Measurements from ENCODE around the gene ASTN2. TPM values are rescaled to one million over a fixed set of nuclear protein-coding genes. Genes with fewer than 3 reads are reported as not detected.

The ASTN2 gene
- total and polyA plus RNA-seq, 7 donors: 0.60 to 7.5 (median 2.2) TPM

GRCh38 chr9:117445631-117446030 is 30.8 kb upstream of the ASTN2 start:
- no peaks in the 10 kb centered on the region for H3K9me3 ChIP-seq
- WGBS, 2 donors: 91 to 95% methylated on average over 5 of the region's 5 CpGs
- no peak for DNase-seq
- intact Hi-C loops (cut with DNase I): no loop called here
- no peaks in the 10 kb centered on the region for H3K36me3 ChIP-seq
- H3K27me3 ChIP-seq: peaks cover 0 to 4% (median 0%) of the 10 kb centered on the region in 3 donors
- no peak overlapping the region for H3K27ac ChIP-seq
- TF ChIP-seq CTCF (IDR thresholded peaks at IDR 0.05) (no peak), POLR2A (IDR thresholded peaks at IDR 0.05) (no peak), POLR2AphosphoS5 (IDR thresholded peaks at IDR 0.05) (no peak), EP300 (IDR thresholded peaks at IDR 0.05) (no peak)
- H3K4me1 ChIP-seq: no peaks in the 10 kb centered on the region
- no peak overlapping the region for H3K4me3 ChIP-seq

- DNase-seq: no peak
- intact Hi-C loops (cut with DNase I): no loop called here
- Histone ChIP-seq H3K4me1 (no peaks in the 10 kb centered on the region), H3K36me3 (no peaks in the 10 kb centered on the region), H3K27me3 (peaks cover 0 to 4% (median 0%) of the 10 kb centered on the region in 3 donors), H3K27ac (no peak overlapping the region), H3K9me3 (no peaks in the 10 kb centered on the region), H3K4me3 (no peak overlapping the region)
- TF ChIP-seq POLR2A (IDR thresholded peaks at IDR 0.05) (no peak), EP300 (IDR thresholded peaks at IDR 0.05) (no peak), POLR2AphosphoS5 (IDR thresholded peaks at IDR 0.05) (no peak), CTCF (IDR thresholded peaks at IDR 0.05) (no peak)
- WGBS, 2 donors: 59 to 67% methylated on average over 4 of the region's 4 CpGs
Observed at GRCh38 chr9:117444501-117444900, 29.6 kb upstream of the ASTN2 start.

- 32 to 43% methylated on average over 6 of the region's 6 CpGs for WGBS, 2 donors
- Histone ChIP-seq H3K36me3 (no peaks in the 10 kb centered on the region), H3K9me3 (no peaks in the 10 kb centered on the region), H3K27ac (no peak overlapping the region), H3K4me3 (no peak overlapping the region), H3K27me3 (no peaks in the 10 kb centered on the region), H3K4me1 (no peaks in the 10 kb centered on the region)
- intact Hi-C loops (cut with DNase I): no loop called here
- no peak for DNase-seq
- no peak for TF ChIP-seq EP300 (IDR thresholded peaks at IDR 0.05)
- TF ChIP-seq CTCF (IDR thresholded peaks at IDR 0.05): no peak
- TF ChIP-seq POLR2AphosphoS5 (IDR thresholded peaks at IDR 0.05): no peak
- no peak for TF ChIP-seq POLR2A (IDR thresholded peaks at IDR 0.05)
Observed at GRCh38 chr9:117437283-117437682, 22.4 kb upstream of the ASTN2 start.

DNA sequence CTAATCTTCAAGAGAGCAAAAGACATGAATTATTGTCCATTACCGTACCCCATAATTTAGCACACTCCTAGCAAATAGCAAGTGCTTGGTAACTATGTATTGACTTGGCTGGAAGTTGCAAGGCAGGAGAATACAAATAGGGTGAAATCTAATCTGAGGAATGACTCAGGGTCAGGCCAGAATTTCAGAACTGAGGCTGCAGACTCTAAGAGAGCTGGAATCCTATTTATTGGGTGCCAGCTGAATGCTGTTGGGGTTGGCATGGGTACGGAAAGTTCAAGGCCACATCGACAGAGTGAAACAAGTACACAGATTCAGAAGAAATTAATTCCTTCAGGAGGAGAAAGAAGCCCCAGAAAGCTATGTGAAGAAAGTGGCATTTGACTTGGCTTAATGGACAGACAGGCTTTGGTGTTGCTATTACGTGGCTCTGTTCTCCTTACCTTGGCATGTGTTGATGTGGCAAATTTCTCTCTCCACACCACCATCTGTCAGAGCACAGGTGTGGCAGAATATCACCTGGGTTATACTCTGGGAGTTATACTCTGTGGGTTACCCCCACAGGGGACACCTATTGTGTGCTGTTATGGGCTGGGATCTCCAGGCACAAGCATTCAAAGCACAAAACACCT is 20.9 kb upstream of the ASTN2 start:
- Histone ChIP-seq H3K4me1 (no peaks in the 10 kb centered on the region), H3K9me3 (no peaks in the 10 kb centered on the region), H3K27me3 (no peaks in the 10 kb centered on the region), H3K4me3 (no peak overlapping the region), H3K36me3 (no peaks in the 10 kb centered on the region), H3K27ac (peak overlapping the region in 1 of 4 donors; percentile 14)
- intact Hi-C loops (cut with DNase I): no loop called here
- WGBS, 2 donors: 86 to 87% methylated on average over 4 of the region's 4 CpGs
- DNase-seq: no peak
- TF ChIP-seq CTCF (IDR thresholded peaks at IDR 0.05): no peak
- TF ChIP-seq EP300 (IDR thresholded peaks at IDR 0.05): no peak
- TF ChIP-seq POLR2A (IDR thresholded peaks at IDR 0.05): no peak
- no peak for TF ChIP-seq POLR2AphosphoS5 (IDR thresholded peaks at IDR 0.05)

GRCh38 chr9:117434566-117434965 is 19.7 kb upstream of the ASTN2 start:
- Histone ChIP-seq H3K4me1 (no peaks in the 10 kb centered on the region), H3K27me3 (no peaks in the 10 kb centered on the region), H3K36me3 (no peaks in the 10 kb centered on the region), H3K4me3 (no peak overlapping the region), H3K9me3 (no peaks in the 10 kb centered on the region), H3K27ac (no peak overlapping the region)
- intact Hi-C loops (cut with DNase I): no loop called here
- TF ChIP-seq CTCF (IDR thresholded peaks at IDR 0.05): no peak
- TF ChIP-seq POLR2A (IDR thresholded peaks at IDR 0.05): no peak
- no peak for TF ChIP-seq POLR2AphosphoS5 (IDR thresholded peaks at IDR 0.05)
- no peak for TF ChIP-seq EP300 (IDR thresholded peaks at IDR 0.05)
- no peak for DNase-seq

All from sigmoid colon (tissue), 7 donors.